ENCODE data around the gene FAM186B. TPM values are rescaled to one million over a fixed set of nuclear protein-coding genes. Genes with fewer than 3 reads are reported as not detected.

The FAM186B gene
- total and polyA plus RNA-seq, 2 of the 13 experiments (the other 11 are each of a cell fraction or from before 2014, with no cell fraction given), result 0.07 to 0.20 TPM

DNA sequence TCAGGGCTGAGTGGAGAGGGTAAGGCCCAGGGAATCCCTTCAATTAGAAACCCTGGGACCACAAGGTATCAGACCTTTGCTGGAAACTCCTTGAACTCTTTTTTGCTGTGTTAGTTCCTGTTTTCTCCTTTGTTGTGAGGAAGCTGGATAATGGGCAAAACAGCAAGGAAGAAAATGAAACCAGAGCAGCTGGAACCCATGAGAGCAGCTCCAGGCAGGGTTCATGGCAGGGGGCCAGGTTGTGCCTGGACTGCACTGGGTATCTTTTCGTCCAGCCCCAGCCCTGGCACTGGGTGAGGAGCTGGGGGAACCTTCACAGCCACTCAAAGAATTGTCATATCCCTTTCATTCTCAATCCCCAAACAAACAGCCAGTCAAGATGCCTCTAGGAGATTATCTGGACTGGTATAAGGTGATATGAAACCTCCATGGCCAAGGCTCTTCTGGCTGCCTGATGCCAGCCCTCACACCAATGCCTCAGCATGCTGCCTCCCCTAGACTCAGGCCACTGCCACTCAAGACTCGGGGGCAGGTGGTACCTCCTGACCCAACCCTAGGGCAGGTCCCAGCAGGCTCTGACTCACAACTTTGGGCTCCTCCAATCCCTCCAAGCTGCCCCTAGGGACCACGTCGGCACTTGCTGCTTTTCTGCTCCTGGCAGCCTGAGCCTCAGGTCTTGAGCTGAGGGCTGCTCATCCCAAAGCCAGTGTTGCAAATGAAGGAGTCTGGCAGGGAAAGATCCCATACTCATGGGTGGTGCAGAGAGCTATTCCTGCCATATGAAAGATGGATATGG, 16.5 kb downstream of the FAM186B start (continued):
- TF ChIP-seq FOXP1 (IDR thresholded peaks at IDR 0.05) (no peak), FOXP1 (CRISPR knock-in tag; IDR thresholded peaks at IDR 0.05) (no peak), ZNF143 (CRISPR knock-in tag; IDR thresholded peaks at IDR 0.05) (no peak), ZNF761 (CRISPR knock-in tag; conservative IDR thresholded peaks at IDR 0.05) (no peak), ZFP62 (CRISPR knock-in tag; IDR thresholded peaks at IDR 0.05) (no peak), ZFAT (CRISPR knock-in tag; conservative IDR thresholded peaks at IDR 0.05) (no peak), SRSF1 (optimal IDR thresholded peaks at IDR 0.05; ENCODE audit: low read depth, low read length) (no peak), TARDBP (CRISPR knock-in tag; IDR thresholded peaks at IDR 0.05) (no peak), ZNF891 (CRISPR knock-in tag; IDR thresholded peaks at IDR 0.05) (no peak)
- TF ChIP-seq, protein P1, sequence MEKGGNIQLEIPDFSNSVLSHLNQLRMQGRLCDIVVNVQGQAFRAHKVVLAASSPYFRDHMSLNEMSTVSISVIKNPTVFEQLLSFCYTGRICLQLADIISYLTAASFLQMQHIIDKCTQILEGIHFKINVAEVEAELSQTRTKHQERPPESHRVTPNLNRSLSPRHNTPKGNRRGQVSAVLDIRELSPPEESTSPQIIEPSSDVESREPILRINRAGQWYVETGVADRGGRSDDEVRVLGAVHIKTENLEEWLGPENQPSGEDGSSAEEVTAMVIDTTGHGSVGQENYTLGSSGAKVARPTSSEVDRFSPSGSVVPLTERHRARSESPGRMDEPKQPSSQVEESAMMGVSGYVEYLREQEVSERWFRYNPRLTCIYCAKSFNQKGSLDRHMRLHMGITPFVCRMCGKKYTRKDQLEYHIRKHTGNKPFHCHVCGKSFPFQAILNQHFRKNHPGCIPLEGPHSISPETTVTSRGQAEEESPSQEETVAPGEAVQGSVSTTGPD (CRISPR knock-in tag; IDR thresholded peaks at IDR 0.05), result no peak

DNA sequence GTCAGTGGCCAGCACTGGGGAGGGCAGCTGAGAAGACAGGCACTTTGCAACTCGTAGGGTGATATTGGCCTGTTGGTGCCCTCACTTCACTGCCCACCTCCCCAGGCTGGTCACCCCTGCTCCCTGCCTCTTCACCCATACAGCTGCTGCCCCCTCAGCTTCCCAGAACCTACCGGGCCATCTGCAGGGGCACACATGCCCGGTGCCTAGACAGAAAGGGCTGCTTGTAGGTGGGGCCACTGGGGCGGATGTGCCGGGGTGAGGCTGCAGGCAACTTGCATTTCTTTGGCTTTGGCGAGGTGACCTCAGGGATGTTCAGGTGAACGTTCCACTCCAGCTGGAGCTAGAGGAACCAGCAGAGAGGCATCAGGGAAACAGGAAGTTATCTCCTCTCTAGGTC, 17.2 kb downstream of the FAM186B start:
- no peak overlapping the region for H3K27ac ChIP-seq (ENCODE audit: extremely low read length, insufficient read depth, low read length)
- 98% methylated on average over 7 of the region's 7 CpGs for WGBS (ENCODE audit: low lambda C conversion rate)
- H3K4me2 ChIP-seq (ENCODE audit: low read depth, low read length), result no peak overlapping the region
- no peak overlapping the region for H2AFZ ChIP-seq (ENCODE audit: low read length)
- ATAC-seq, result no peak
- H4K20me1 ChIP-seq (ENCODE audit: insufficient read depth, low read length), result no peaks in the 10 kb centered on the region
- H3K9ac ChIP-seq (ENCODE audit: insufficient read depth, low read depth, low read length), result no peak overlapping the region
- peaks cover 6 to 10% of the 10 kb centered on the region in 2 experiments; a peak in 4 of 5 replicates for H3K36me3 ChIP-seq (replicated peaks in 1 of 2; ENCODE audit: control insufficient read depth in 1 of 2, insufficient read depth in 2 of 2, low read length in 2 of 2)
- ChIA-PET POLR2A (no interaction called here), CTCF (ENCODE audit: low intra/inter-chr PET ratio, low total read pairs) (no interaction called here)
- no peak for FAIRE-seq
- no peak for DNase-seq (ENCODE audit: low spot score)
- H3K79me2 ChIP-seq (ENCODE audit: insufficient read depth, low read length), result no peaks in the 10 kb centered on the region
- H3K9me3 ChIP-seq (ENCODE audit: low read length), result no peaks in the 10 kb centered on the region
- H3K4me1 ChIP-seq (ENCODE audit: insufficient read depth, low read length), result no peaks in the 10 kb centered on the region
- no peaks in the 10 kb centered on the region for H3K27me3 ChIP-seq (ENCODE audit: control insufficient read depth in 1 of 2, insufficient read depth in 2 of 2, low read length in 2 of 2)
- intact Hi-C loops (cut with micrococcal nuclease; ENCODE audit: unreplicated experiment), result no loop called here
- no peak for TF ChIP-seq MYC (CRISPR knock-in tag; IDR thresholded peaks at IDR 0.05; ENCODE audit: borderline replicate concordance)
- TF ChIP-seq, protein P2, sequence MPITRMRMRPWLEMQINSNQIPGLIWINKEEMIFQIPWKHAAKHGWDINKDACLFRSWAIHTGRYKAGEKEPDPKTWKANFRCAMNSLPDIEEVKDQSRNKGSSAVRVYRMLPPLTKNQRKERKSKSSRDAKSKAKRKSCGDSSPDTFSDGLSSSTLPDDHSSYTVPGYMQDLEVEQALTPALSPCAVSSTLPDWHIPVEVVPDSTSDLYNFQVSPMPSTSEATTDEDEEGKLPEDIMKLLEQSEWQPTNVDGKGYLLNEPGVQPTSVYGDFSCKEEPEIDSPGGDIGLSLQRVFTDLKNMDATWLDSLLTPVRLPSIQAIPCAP (CRISPR knock-in tag; IDR thresholded peaks at IDR 0.05; ENCODE audit: low read depth), result no peak
- no peak for TF ChIP-seq ZNF616 (CRISPR knock-in tag; IDR thresholded peaks at IDR 0.05; ENCODE audit: low read depth)
- TF ChIP-seq, protein P3, sequence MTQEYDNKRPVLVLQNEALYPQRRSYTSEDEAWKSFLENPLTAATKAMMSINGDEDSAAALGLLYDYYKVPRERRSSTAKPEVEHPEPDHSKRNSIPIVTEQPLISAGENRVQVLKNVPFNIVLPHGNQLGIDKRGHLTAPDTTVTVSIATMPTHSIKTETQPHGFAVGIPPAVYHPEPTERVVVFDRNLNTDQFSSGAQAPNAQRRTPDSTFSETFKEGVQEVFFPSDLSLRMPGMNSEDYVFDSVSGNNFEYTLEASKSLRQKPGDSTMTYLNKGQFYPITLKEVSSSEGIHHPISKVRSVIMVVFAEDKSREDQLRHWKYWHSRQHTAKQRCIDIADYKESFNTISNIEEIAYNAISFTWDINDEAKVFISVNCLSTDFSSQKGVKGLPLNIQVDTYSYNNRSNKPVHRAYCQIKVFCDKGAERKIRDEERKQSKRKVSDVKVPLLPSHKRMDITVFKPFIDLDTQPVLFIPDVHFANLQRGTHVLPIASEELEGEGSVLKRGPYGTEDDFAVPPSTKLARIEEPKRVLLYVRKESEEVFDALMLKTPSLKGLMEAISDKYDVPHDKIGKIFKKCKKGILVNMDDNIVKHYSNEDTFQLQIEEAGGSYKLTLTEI (CRISPR knock-in tag; conservative IDR thresholded peaks at IDR 0.05), result no peak
- TF ChIP-seq NRL (CRISPR knock-in tag; IDR thresholded peaks at IDR 0.05; ENCODE audit: borderline replicate concordance), result no peak
- TF ChIP-seq SMAD9 (CRISPR knock-in tag; IDR thresholded peaks at IDR 0.05), result no peak
- no peak overlapping the region for H3K4me3 ChIP-seq (replicated peaks in 1 of 3; ENCODE audit: insufficient read depth in 1 of 3, low read depth in 2 of 3, low read length in 3 of 3)
- in situ Hi-C loops (cut with HindIII; ENCODE audit: extremely low pct_ligation_motif_present, low pct_unique_long_range_greater_than_20kb), result no loop called here
- BruUV-seq (replicated peaks), result no TSS peak
